Endometrium (tissue), 2 donors: Measurements from ENCODE around the gene IKZF3.
"Not testable (repeated sequence)": the region's sequence is repeated elsewhere in the genome, so short reads cannot be mapped to it uniquely, and the experiment has no call there.

Source experiments
- FAIRE-seq: peaks from 2 replicates; lab custom pipeline; 2012; peaks lifted over from hg19 to GRCh38; lab: Jason Lieb, UNC
- donor health status: control.
- donor health status: control.

IKZF3 gene

DNA sequence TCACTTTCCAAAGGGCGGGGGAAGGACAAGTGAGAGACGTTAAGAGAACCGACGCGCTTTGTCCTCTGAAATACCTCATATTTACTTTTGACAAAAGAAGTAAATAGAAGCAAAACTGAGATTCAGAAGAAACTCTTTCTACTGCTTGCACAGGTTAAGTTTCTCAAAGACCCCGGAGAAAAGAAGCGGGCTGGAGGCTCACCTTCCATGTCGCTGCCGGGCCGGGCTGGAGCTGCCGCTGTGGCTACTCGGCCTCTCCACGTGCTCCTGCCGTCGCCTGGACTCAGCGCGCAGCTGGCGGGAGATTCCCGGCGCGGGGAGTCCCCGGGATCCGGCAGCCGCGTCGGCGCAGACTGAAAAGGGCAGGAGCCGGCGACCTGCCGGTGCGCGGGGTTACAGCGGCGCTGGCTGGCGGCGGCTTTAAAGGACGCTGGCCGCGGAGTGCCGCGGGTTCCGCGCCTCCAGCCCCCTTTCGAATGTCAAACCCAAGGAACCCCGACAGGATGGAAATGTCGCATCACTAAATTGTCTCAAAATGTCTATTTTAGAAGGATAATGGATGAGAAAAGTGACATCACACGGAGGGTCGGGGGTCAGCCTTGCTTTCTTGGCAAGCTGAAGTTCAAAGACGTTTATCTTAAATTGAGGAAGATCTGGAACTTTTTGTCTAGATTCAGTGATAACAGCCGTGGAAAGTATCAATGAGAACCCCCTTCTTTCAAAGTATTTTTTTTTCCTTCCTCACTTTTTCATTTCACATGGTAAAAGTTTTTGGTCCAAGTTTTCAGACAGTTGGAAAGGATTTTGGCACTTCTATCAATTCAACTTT is at the start of gene IKZF3:
Gene IKZF3 (minus strand): TSS at position 395 of the 829 bp plus-strand sequence. CDS start 186 bp downstream, at position 209.
- FAIRE-seq = no peak

DNA sequence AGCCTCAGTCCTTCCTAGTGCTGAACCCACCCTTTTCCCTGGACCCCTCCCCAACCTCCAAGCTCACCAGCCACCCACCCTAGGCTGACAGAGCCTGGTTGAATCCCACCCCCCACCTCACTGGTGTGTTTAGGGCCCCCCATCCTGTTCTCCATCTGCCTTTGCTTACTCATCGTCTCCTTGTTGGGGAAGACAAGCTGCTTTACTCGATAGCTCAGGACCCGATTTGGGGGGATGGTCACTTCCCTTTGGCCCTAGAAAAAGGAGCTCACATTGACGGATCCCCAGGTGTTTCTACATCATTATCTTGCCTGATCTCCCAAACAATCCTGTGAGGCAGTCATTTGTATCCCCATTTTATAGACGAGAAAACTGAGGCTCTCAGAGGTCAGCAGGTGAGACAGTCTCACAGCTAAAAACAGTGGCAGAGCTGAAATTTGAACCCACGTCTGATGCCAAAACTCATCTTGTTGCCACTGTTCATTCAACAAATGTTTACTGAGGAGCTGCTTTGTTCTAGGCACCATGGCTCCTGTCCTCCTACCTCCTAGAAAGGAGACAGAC is 44.8 kb upstream of the IKZF3 start:
- FAIRE-seq = no peak

DNA sequence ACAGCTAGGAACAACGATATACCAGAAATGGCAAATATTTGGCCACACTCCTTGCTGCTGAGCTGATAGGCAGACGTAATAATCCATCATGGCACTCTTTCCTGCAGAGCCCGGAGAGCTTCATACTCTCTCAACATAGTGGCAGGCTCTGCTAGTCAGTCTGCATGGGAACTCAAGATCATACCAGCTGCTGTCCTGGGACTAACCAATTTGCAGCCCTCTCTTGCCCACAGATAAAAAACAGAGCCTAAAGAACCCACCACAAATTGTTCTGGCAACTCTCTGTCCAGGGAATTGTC is 40.8 kb upstream of the IKZF3 start:
- FAIRE-seq = no peak

DNA sequence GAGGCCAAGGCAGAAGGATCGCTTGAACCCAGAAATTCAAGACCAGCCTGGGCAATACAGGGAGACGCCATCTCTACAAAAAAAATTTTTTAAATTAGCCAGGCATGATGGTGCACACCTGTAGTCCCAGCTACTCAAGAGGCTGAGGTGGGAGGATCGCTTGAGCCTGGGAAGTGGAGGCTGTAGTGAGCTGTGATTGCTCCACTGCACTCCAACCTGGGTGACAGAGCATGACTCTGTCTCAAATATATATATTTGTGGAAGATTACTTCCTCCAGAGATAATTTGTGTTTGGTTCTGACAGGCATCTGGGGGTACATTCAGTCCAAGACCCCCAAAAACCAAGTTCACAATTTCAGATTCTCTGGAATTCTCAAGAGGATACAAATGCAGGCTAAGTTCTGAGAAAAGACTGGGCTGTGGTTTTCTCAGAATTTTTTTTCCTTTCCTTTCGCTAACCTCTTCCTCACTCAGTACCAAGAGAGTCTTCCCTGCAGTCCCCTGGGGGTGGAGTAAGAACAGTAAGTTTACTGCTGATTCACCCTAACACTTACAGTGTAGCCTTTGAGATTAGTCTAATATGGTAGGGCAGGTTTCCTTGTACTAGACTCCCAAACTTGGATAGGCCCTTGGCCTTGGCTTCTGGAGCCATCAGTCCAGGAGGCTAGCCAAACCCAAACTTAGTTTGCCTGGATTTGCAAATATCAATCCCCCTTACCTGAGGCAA is 39.2 kb upstream of the IKZF3 start:
- no peak for FAIRE-seq

DNA sequence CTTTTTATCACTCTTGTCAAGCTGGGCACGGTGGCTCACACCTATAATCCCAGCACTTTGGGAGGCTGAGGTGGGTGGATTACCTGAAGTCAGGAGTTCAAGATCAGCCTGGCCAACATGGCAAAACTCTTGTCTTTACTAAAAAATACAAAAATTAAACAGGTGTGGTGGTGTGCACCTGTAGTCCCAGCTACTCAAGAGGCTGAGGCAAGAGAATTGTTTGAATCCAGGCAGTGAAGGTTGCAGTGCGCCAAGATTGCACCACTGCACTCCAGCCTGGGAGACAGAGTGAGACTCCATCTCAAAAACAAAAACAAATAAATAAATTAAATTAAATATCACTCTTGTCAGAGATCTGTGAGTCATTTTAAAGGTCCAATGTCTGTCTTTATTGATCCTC is 37.9 kb upstream of the IKZF3 start:
- FAIRE-seq = not testable (repeated sequence)

DNA sequence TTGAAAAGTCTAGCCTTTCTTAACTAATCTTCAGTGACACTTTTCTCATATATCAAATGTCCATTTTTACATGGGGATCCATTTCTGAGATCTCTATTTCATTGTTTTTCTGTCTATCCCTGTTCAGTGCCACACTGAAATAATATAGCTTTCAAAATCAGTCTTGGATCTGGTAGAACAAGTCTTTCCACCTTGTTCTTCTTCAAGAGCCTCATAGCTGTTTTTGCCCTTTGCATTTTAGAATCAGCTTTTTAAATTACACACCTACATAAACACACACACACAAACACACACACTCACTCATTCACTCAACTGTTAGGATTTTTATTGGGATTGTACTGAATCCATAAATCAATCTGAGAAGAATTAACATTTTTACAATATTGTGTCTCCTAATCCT is 35.1 kb upstream of the IKZF3 start:
- no peak for FAIRE-seq

DNA sequence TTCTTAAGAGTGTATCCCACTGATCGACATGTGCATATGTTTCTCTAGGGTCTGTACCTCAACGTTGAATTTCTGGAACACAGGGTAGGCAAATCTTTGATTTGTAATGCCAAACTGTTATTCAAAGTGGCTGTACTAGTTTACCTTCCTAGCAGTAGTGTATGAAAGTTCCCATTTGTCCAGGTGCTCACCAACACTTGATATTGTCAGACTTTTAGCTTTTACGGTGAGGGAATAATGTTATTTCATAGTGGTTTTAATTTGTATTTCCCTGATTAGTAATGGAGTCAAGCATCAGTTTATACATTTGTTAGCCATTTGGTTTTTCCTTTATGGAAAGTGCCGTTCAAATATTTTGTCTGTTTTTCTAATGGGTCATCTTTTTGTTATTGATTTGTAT is 34.0 kb upstream of the IKZF3 start:
- FAIRE-seq = no peak

DNA sequence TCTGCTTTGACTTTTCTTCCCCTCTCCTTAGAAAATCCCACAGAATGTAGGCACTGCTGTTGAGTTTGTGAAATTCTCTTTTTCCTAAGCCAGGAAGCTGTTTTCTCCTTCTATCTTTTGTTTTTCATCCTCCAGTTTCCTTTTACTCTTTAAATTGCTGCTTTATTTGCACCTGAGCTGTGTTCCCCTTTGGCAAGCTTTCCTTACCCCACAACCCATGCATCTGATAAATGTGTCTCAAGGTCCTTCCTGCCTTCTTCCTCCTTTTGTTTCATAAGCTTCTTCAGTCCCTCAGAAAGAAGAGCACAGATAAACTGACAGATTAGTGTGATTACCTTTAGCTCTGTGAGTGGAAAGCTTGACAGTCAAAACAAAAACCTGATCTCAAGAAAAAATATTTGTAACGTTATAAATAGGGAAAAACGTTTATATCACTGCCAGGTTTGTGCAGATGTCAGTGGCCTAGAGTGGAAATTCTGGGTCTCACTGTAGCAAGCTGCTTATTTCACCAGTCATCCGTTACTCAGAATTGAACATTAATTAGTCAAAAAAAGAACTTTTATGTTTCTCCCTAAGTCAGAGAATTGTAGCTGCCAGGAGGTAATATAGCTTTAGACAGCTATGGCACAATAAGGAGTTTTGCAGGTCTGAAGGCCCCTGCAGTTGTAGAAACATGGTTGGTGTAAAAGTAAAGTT is 30.7 kb upstream of the IKZF3 start:
- no peak for FAIRE-seq

DNA sequence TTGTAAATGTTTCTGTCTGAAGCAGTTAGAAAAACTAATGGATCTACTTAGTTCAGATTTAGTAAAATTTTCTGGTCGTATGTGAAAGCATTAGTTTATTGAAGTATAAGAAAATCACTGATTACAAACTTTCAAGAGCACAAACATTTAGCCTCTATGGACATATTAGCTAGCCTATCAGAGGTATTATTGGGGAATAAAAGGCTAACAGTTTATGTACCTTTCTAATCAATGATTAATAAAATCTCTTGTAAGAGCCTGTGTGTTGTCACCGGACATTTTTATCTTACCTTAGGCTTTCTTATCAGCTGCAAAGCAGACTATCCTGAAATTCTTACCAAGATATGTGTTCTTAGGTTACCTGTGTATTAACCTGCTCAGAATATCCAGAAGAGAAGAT is 25.1 kb upstream of the IKZF3 start:
- no peak for FAIRE-seq

DNA sequence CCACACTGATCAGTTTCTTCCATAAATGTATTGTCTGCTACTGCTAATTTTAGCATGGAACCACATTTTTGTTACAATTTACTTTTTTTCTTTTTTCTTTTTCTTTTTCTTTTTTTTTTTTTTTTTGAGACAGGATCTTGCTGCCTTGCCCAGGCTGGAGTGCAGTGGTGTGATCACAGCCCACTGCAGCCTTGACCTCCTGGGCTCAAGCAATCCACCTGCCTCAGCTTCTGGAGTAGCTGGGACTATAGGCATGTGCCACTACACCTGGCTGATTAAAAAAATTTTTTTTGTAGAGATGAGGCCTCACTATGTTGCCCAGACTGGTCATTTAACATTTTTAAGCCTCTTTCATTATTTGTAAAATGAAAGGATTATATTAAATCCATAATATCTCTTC is 23.0 kb upstream of the IKZF3 start:
- FAIRE-seq = no peak

DNA sequence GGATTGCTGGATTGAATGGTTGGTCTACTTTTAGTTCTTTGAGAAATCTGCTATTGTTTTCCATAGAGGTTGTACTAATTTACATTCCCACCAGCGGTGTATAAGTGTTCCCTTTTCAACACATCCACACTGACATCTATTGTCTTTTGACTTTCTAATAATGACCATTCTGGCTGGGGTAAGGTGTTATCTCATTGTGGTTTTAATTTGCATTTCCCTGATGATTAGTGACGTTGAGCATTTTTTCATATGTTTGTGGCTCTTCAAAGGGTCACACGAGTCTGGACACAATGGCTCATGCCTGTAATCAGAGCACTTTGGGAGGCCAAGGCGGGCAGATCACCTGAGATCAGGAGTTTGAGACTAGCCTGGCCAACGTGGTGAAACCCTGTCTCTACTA is 22.0 kb upstream of the IKZF3 start:
- not testable (repeated sequence) for FAIRE-seq

DNA sequence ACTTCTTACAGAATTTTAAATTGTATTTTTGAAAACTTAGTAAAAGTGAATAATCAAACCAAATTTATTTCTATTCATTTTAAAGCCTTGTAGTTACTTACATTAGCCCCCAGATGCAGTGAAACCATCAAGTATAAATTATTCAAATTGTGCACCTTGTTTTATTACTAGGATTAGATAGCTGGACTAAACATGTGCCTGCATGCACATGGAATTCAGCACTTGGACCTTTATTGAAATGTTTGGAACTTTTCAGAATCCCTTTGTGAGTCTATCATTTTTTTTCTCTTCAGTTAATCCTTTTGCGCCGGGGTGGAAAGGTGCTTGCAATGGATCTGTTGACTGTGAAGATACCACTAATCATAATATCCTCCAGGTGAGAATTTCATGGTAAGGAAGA is 8.6 kb upstream of the IKZF3 start:
- FAIRE-seq = no peak

DNA sequence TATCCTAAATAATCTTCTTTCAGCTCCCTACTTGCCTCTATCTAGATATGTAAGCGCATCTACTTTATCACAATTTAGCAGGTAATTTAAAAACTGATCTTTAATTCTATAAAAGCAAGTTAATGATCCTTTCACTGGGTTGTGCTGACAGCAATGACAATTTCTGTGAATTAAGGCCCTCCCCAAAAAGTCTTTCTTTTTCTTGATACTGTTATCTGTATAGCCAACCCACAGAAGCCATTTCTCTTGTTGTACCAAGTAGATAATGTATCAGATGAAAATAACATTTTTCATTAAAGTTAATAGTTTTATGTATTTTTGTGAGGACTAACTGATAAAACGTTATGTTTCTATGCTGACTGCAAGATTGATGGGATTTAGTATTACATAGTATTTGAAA is 7.7 kb upstream of the IKZF3 start:
- FAIRE-seq = no peak

DNA sequence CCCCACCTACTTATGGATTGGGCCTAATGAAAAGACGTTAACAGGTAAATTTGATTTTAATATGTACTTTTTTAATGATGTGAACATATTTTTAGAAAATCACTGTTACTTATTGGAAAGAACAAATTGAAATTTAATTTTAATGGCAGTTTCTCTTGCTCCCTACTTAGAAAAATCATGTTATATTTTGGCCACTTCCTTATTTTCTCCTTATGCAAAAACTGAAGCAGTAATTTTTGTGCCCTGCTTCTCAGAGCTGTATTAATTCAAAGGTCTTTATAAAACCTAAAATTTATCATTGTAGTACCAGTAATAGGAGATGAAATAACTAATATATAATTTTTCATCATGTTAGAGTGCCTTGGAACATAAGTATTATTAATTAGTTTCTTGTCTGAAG is 6.7 kb upstream of the IKZF3 start:
- no peak for FAIRE-seq

DNA sequence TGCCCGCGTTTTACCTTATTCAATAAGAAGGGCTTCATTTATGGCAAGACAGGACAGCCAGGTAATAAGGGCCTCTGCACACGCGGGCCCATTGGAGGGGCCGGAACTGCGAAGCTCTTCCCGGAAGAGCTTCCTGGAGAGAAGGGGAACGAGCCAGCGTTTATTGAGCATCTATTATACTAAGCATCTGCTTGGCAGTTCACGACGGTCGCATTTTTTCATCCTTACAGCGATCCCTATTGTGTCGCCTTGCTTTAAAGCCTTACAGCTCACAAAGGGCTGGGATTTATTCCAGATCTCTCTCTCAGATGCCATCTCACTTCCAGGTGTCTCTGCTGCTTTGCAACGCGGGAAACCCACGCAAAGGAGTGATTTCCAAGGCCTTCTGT is 4.4 kb upstream of the IKZF3 start:
- FAIRE-seq = no peak

DNA sequence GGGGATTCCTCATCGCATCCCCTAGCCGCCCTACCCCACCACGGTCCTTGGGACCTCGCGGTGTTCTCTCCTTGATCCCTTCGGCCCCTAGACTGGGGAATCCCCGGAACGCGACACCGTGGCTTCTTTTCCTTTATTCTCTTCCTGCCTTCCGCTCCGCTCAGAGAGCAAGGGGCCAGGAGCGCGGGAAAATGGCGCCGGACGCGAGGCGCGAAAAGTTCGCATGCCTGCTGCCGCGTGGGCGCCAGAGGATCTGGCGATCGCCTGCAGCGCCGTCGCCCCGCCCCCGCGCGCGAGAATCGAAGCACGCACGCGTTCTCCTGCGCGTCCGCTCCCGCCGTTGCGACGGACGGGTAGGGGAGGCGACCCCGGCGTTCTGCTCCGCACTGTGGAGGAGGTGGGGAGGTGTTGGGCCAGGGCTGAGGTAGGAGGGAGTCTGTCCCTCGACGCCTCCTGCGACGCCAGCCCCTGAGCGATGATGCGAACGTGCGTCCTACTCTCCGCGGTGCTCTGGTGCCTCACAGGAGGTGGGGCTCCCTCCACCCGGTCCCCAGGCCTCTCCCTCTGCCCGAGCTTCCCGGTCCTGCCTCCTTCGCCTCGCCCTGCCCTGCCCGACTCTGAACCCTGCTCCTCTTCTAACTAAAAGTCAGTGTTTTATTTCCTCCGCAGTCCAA is 3.9 kb upstream of the IKZF3 start, which contains the start of gene ZPBP2:
Gene ZPBP2 (plus strand): TSS at position 323 of the 674 bp plus-strand sequence. CDS start 153 bp downstream, at position 476.
- FAIRE-seq = no peak

DNA sequence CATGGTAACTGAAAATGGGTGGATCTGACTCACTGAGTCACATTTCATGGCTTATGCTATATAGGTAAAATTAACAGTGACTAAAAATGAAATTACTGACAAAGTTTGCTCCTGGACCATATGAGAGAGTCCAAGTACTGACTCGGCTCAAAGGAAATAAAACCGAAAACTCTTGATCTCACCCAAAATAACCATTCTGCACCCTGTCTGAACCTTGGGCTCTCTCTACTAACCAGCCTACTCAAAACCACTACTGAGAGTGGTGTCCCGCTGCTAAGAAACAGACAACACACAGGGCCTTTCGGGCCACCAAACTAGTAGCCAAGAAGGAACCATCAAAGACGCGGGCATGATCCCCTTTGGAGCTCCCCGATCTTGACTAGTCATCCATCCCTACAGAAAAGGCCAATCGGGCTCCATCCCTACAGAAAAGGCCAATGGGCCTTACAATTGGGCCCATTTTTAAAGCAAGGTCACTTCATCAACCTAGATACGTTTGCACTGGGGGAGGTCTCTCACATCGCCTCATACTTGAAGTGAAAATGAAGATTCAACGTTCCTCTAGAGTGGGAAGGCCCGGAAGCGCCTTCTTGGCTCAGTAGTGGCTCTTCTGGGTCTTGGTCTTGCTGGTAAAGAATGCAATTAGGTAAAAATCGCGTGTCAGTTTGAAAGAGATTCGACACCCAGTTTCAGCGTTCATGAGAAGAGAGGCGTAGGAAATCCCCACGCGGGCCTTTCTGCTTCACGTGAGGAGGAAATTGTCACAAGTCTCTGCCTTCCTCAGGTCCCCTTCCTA is 3.2 kb upstream of the IKZF3 start:
- FAIRE-seq = no peak

DNA sequence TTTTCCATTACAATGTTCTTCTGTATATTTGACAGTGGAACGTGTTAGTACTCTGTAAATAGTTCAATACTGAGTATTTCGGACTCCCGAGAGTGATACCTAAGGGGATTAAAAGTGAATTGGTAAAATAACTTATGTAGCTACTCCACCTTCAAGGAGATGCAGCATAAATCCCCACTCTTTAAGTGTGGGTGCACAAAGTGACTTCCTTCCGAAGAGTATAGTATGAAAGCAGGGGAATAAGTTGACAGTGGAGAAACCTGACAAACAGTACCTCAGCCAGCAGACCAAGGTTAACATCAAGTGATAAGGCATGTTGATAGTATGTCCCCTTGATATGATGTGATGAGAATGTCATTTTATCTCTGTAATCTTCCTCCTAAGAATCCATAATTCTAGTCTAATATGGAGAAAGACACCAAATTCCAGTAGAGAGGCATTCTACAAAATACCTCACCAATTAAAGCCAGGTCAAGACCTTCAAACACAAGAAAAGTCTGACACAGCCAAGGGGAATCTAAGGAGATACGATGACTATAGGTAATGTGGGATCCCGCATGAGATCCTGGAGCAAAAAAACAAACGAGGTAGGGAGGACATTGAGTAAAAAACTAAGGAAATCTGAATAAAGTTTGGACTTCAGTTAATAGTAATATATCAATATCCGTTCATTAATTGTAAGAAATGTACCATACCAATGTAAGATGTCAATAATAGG is 2.1 kb upstream of the IKZF3 start:
- no peak for FAIRE-seq

DNA sequence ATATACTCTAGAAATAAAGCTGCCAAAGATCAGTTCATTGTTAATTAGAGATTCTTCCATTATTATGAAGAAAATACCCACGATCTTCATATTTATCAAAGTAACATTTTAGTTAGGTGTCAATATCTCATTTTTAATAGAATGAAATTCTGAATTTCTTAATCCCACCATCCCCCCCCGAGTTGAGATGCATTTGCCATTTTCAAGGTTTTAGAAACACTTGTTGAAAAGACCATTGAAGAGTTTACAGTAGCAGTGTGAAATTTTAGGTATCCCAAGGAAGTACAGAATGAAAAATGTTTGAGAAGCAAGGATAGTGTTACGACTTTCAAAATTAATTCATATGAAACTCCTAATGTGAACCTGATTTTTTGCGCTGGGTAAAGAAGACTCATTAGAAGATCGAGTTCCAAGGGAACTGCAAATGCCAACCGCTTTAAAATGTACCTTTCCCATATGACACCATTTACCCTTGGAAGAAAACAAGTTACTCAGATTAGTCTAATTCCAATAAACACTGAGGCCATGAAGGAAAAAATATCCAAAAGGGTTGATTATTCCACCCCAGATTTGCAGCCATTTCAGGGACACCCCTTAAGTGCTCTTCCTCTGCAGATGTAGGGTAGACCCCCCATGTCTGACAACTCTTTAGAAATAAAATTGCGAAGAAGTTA is 731 bp downstream of the IKZF3 start:
- no peak for FAIRE-seq

DNA sequence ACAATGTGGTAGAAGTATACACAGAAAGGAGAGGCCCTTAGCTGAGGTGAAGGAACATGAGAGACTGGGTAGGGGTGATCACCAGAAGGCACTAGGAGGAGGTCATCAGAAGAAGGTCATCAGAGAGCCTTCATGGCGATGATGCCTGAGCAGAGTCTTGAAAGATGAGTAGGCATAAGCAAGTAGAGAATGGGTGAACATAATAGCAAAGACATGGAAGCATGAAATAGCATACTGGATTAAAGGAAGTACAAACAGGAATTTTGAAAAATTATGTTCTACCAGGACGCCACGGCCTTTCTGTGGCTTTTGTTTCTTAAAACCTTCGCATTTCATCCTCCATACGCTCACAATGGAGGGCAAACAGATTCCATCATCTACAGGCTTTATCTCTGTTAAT is 2.9 kb downstream of the IKZF3 start:
- FAIRE-seq = no peak
